ENCODE measurements around the gene GDF10.
A peak's percentile ranks its signal among the peaks of the same experiment; 100 is the strongest.

GDF10 gene

GRCh38 chr10:47339186-47339735 is 39.3 kb downstream of the GDF10 start:
- DNase-seq, result no peak

- DNase-seq, result no peak
These were observed 40.0 kb downstream of the GDF10 start for GRCh38 chr10:47339759-47340607.

- peak; percentile 58 to 70 for DNase-seq
These were observed 40.7 kb downstream of the GDF10 start for GRCh38 chr10:47340608-47341170.

- no peak for DNase-seq
These were observed 45.2 kb downstream of the GDF10 start for GRCh38 chr10:47344996-47345870.

- no peak for DNase-seq
These were observed 46.7 kb downstream of the GDF10 start for GRCh38 chr10:47346581-47347302.

GRCh38 chr10:47347303-47347675 is 47.3 kb downstream of the GDF10 start:
- DNase-seq, result no peak

- no peak for DNase-seq
These were observed 48.2 kb downstream of the GDF10 start, which contains the start of gene RBP3 for GRCh38 chr10:47348138-47348651. Gene RBP3 (plus strand): TSS chr10:47348363. CDS start chr10:47348485, 122 bp downstream.

GRCh38 chr10:47348661-47349470 is 48.9 kb downstream of the GDF10 start:
- DNase-seq, result no peak

- DNase-seq, result no peak
These were observed 49.5 kb downstream of the GDF10 start for GRCh38 chr10:47349516-47349915.

GRCh38 chr10:47349941-47350371 is 50.0 kb downstream of the GDF10 start:
- no peak for DNase-seq

- DNase-seq, result no peak
These were observed 51.0 kb downstream of the GDF10 start for GRCh38 chr10:47350671-47351640.

- DNase-seq, result no peak
These were observed 52.2 kb downstream of the GDF10 start for GRCh38 chr10:47351899-47352815.

- DNase-seq, result no peak
These were observed 53.4 kb downstream of the GDF10 start for GRCh38 chr10:47353351-47353750.

GRCh38 chr10:47354165-47354564 is 54.2 kb downstream of the GDF10 start:
- no peak for DNase-seq

GRCh38 chr10:47354900-47355299 is 54.9 kb downstream of the GDF10 start:
- no peak for DNase-seq

- no peak for DNase-seq
These were observed 56.7 kb downstream of the GDF10 start for GRCh38 chr10:47356708-47357107.

- no peak for DNase-seq
These were observed 57.2 kb downstream of the GDF10 start for GRCh38 chr10:47357131-47357582.

GRCh38 chr10:47357911-47358310 is 57.9 kb downstream of the GDF10 start:
- no peak for DNase-seq

GRCh38 chr10:47358457-47358856 is 58.5 kb downstream of the GDF10 start:
- no peak for DNase-seq
